ENCODE results near the gene TNFRSF6B. TPM values are rescaled to one million over a fixed set of nuclear protein-coding genes. Genes with fewer than 3 reads are reported as not detected.

The TNFRSF6B gene
- total and polyA plus RNA-seq, 2 of the 4 experiments (the other 2 are of a cell fraction): 1.3 to 11.0 TPM

GRCh38 chr20:63651942-63652191 lies 44.6 kb upstream of the TNFRSF6B start:
- ChIA-PET POLR2A (ENCODE audit: unreplicated experiment) (no interaction called here), CTCF (no interaction called here)
- H3K36me3 ChIP-seq (ENCODE audit: control insufficient read depth, insufficient read depth, low read length): no peaks in the 10 kb centered on the region
- ATAC-seq (ENCODE audit: low read depth) (no peak), DNase-seq (no peak)
- no peak overlapping the region for H4K8ac ChIP-seq (ENCODE audit: low read depth in 2 of 2, low read length in 2 of 2)
- H3K27me3 ChIP-seq (ENCODE audit: control insufficient read depth, insufficient read depth, low read length): no peaks in the 10 kb centered on the region
- peak overlapping the region; percentile 76 for H2AK9ac ChIP-seq (replicated peaks; ENCODE audit: low read depth, low read length, poor library complexity)
- peak overlapping the region; percentile 82; the same call in 1 of the 2 replicates for H3K4me2 ChIP-seq (ENCODE audit: low read depth, low read length)
- peak overlapping the region; percentile 44 for H3K4me3 ChIP-seq (ENCODE audit: insufficient read depth, low read depth, low read length)
- H3K79me1 ChIP-seq (ENCODE audit: low read depth in 1 of 2, low read length in 2 of 2): peaks cover 0 to 9% of the 10 kb centered on the region in 2 experiments; a peak in 1 of 4 replicates
- no peak overlapping the region for H2BK120ac ChIP-seq (ENCODE audit: low read depth, low read length)
- BruUV-seq (replicated peaks): no TSS peak
- no peaks in the 10 kb centered on the region for H3K9me3 ChIP-seq (ENCODE audit: control insufficient read depth, insufficient read depth, low read length)
- intact Hi-C loops (cut with micrococcal nuclease) (loop anchor here (10.0 kb wide), 1 partner anchor 117 kb away; the partner anchor contains the start of gene PTK6), in situ Hi-C loops (cut with MboI; ENCODE audit: low sequenced_read_pairs) (no loop called here), dilution Hi-C loops (cut with HindIII; ENCODE audit: low sequenced_read_pairs, unreplicated experiment) (no loop called here)
- no peak overlapping the region for H2BK20ac ChIP-seq (ENCODE audit: low read depth, low read length)
- H3K9me1 ChIP-seq (ENCODE audit: insufficient read depth, low read length): peaks cover 3% of the 10 kb centered on the region; the same call in 1 of the 2 replicates
- no peak overlapping the region; the same call in 1 of the 2 replicates for H3K27ac ChIP-seq (ENCODE audit: insufficient read depth, low read length)
- H3K4ac ChIP-seq (ENCODE audit: low read depth, low read length): no peak overlapping the region
- peak overlapping the region; percentile 86 for H2AFZ ChIP-seq (replicated peaks; ENCODE audit: low read length, poor library complexity)
- no peak overlapping the region for H3K56ac ChIP-seq (ENCODE audit: extremely low read depth, insufficient read depth, low read length)
- H2AK5ac ChIP-seq (ENCODE audit: low read depth, low read length): no peak overlapping the region; the same call in 1 of the 2 replicates
- H3K14ac ChIP-seq (replicated peaks; ENCODE audit: low read depth, low read length): no peak overlapping the region
- H4K5ac ChIP-seq (ENCODE audit: low read depth, low read length): no peak overlapping the region
- no peak overlapping the region for H4K91ac ChIP-seq (ENCODE audit: insufficient read depth, low read depth, low read length)
- H2BK5ac ChIP-seq (ENCODE audit: low read depth, low read length, poor library complexity, severe bottlenecking): no peak overlapping the region
- no peak overlapping the region for H3K18ac ChIP-seq (ENCODE audit: low read depth, low read length)
- peaks cover 4% of the 10 kb centered on the region; the same call in 1 of the 2 replicates for H3K4me1 ChIP-seq (ENCODE audit: control insufficient read depth, insufficient read depth, low read length)
- H3K9ac ChIP-seq (ENCODE audit: low read depth, low read length): no peak overlapping the region
- TF ChIP-seq MXI1 (IDR thresholded peaks at IDR 0.05; ENCODE audit: borderline replicate concordance, low read depth, low read length) (no peak), RFX5 (IDR thresholded peaks at IDR 0.05; ENCODE audit: low read depth, low read length) (no peak), CEBPB (IDR thresholded peaks at IDR 0.05; ENCODE audit: low read depth, low read length) (no peak), CTCF (conservative IDR thresholded peaks at IDR 0.05; ENCODE audit: low read depth, low read length) (no peak), FOS (IDR thresholded peaks at IDR 0.05; ENCODE audit: low read depth, low read length) (no peak), POLR2A (IDR thresholded peaks at IDR 0.05; ENCODE audit: low read depth, low read length) (no peak), MAZ (IDR thresholded peaks at IDR 0.05; ENCODE audit: borderline replicate concordance, low read depth, low read length) (no peak), BHLHE40 (IDR thresholded peaks at IDR 0.05; ENCODE audit: low read depth, low read length) (no peak)
- peaks cover 11% of the 10 kb centered on the region for H4K20me1 ChIP-seq (ENCODE audit: insufficient read depth, low read length)
- WGBS, 2 experiments (ENCODE audit: extremely low coverage in 2 of 2, insufficient read length in 1 of 2): 9% methylated on average over 4 of the region's 11 CpGs; no CpG with 5 or more reads in 1 of the 2 experiments
- H3K23ac ChIP-seq (ENCODE audit: low read depth, low read length): no peak overlapping the region
- no peak overlapping the region for H2BK15ac ChIP-seq (ENCODE audit: low read depth, low read length)
